A549 treated with AZD2906 at 1 μM for 4 hours (cell line): Measurements from ENCODE around the gene PEF1. TPM values are rescaled to one million over a fixed set of nuclear protein-coding genes. Genes with fewer than 3 reads are reported as not detected.

ENCODE experiments used
- total RNA-seq: library from RNA; stranded (reverse); fragments of 200-300 nt; extraction: Qiagen RNA extraction; gene quantifications from 5 replicates; pipeline ENCODE4 v1.2.3, GENCODE V29; 2022

Gene PEF1
- total RNA-seq, result 43.2 to 46.6 TPM (median 45.3 TPM) in 5 replicates

GRCh38 chr1:31644560-31645273, at the start of gene PEF1:
PEF1 (minus strand) TSS chr1:31644876; CDS start chr1:31644864, 12 bp downstream.

GRCh38 chr1:31617218-31617915, 27.3 kb downstream of the PEF1 start, which contains the start of gene HCRTR1:
HCRTR1 (plus strand) TSS chr1:31617689; CDS start chr1:31619193, 1,504 bp downstream.

Other genes starting within 250 kb of the PEF1 start
- gene SERINC2, start 231.7 kb downstream of the PEF1 start, total RNA-seq, result 18.8 to 32.8 TPM (median 29.6 TPM) in 5 replicates
- gene TINAGL1, start 68.4 kb downstream of the PEF1 start, total RNA-seq, result 0.31 to 0.72 TPM (median 0.55 TPM) in 5 replicates
- gene HCRTR1, start 27.2 kb downstream of the PEF1 start, total RNA-seq, result 0.09 TPM in 1 of 5 replicates, not detected in the others
- 2.8 to 4.5 TPM (median 4.1 TPM) in 5 replicates for gene COL16A1, start 59.1 kb upstream of the PEF1 start, total RNA-seq
- 4.0 to 5.1 TPM (median 4.6 TPM) in 5 replicates for gene ADGRB2, start 119.5 kb upstream of the PEF1 start, total RNA-seq
- gene SPOCD1, start 171.1 kb upstream of the PEF1 start, total RNA-seq, result 3.3 to 4.8 TPM (median 3.9 TPM) in 5 replicates